ENCODE data around the gene ERAS. TPM values are rescaled to one million over a fixed set of nuclear protein-coding genes. Genes with fewer than 3 reads are reported as not detected.

The ERAS gene
- total and polyA plus RNA-seq, 10 donors = 0.08 to 0.79 (median 0.10) TPM; not detected in 7

DNA sequence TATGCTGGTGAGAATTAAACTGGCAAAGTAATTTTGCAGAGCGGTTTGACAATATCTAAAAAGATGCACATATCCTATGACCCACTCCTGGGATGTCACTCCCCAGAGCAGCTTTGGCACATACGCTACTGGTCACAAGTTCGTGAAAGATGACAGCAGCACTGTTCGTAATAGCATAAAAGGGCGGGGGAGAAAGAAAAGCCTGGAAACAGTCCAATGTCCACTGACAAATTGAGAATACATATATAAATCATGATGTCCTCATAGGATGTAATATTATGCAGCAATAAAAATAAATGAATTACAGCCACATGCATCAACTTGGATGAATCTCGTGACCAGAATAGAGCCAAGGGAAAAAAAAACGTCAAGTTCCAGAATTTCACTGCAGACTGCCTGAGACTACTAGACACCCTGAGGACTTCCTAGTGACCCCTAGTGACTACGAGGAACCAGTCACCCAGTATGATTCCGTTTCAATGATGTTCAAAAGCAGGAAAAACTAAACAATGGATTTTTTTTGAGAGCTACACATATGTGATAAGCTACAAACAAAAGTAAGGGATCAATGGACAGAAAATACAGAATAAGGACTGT is 7.3 kb downstream of the ERAS start:
- Histone ChIP-seq H3K27me3 (replicated peaks in 1 of 7) (peaks cover 0 to 77% (median 37%) of the 10 kb centered on the region in 7 donors), H3K36me3 (no peaks in the 10 kb centered on the region), H3K9me3 (no peaks in the 10 kb centered on the region), H3K4me1 (peaks cover 0 to 21% (median 8%) of the 10 kb centered on the region in 6 donors), H3K4me3 (no peak overlapping the region), H3K27ac (no peak overlapping the region)
- no peak for DNase-seq
- intact Hi-C loops (cut with DNase I; ENCODE audit: low total_unique reads) = no loop called here
- TF ChIP-seq POLR2AphosphoS5 (IDR thresholded peaks at IDR 0.05) (no peak), POLR2A (IDR thresholded peaks at IDR 0.05) (no peak)
- TF ChIP-seq, protein P1, sequence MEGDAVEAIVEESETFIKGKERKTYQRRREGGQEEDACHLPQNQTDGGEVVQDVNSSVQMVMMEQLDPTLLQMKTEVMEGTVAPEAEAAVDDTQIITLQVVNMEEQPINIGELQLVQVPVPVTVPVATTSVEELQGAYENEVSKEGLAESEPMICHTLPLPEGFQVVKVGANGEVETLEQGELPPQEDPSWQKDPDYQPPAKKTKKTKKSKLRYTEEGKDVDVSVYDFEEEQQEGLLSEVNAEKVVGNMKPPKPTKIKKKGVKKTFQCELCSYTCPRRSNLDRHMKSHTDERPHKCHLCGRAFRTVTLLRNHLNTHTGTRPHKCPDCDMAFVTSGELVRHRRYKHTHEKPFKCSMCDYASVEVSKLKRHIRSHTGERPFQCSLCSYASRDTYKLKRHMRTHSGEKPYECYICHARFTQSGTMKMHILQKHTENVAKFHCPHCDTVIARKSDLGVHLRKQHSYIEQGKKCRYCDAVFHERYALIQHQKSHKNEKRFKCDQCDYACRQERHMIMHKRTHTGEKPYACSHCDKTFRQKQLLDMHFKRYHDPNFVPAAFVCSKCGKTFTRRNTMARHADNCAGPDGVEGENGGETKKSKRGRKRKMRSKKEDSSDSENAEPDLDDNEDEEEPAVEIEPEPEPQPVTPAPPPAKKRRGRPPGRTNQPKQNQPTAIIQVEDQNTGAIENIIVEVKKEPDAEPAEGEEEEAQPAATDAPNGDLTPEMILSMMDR (IDR thresholded peaks at IDR 0.05 in 8 of 11, conservative IDR thresholded peaks at IDR 0.05 in 3 of 11) = no peak
- 33 to 52% (median 38%) methylated on average over 9 of the region's 9 CpGs for WGBS, 5 donors

DNA sequence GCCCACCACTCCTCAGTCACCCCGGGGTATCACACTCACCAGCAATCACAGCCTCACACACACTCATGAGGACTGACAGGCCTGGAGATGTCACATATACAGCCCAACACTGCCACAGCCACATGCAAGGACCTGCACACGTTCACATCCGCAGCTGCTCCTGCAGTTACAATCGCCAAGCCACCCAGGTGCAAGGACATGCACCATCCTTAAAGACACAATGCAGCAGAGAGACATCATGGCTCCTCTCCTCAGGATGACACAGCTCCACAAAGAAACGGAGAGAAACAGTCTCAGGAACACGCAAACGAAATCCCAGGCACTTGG is 8.0 kb downstream of the ERAS start:
- no peak overlapping the region for H3K27ac ChIP-seq

DNA sequence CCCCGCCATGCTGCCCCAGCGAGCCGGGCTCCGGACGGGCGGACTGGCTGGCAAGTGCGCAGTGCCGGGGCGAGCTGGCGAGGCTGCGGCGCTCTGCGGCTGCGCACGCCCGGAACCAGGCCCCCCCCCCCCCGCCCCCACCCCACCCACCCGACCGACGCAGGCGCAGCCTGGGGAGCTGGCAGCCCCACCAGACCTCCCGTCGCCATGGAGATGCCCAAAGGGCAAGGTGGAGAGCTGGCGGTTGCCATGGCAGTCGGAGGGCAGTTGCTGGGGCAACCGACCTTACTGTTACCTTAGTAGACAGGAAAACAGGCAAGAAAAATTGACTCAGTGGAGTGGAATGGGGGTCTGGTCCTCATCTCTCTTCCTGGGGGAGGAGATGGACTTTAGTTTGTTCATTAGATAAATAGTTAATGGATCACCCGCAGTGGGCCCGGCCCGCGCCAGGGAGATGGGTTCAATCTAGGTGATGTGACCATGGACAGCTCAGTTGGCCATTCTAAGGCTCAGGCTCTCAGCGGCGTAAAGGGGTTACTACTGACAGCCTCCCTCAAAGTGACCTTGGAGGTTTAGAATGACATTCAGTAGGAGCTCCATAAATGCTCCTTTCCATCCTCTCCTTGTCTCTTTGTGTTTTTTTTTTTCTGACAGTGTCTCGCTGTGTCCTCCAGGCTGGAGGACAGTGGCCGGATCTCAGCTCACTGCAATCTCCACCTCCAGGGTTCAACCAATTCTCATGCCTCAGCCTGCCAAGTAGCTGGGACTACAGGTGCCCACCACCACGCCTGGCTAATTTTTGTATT is 9.4 kb downstream of the ERAS start, which contains the start of gene PCSK1N:
Gene PCSK1N (minus strand): TSS at position 87 of the 806 bp plus-strand sequence. CDS start 78 bp downstream, at position 9.
- 21 to 62% (median 45%) methylated on average over 9 to 34 of the region's 35 CpGs for WGBS, 5 donors

More for the DNA sequence above, 8.0 kb downstream of the ERAS start:
- intact Hi-C loops (cut with DNase I; ENCODE audit: low total_unique reads) = no loop called here
- no peak for TF ChIP-seq POLR2AphosphoS5 (IDR thresholded peaks at IDR 0.05)
- TF ChIP-seq POLR2A (IDR thresholded peaks at IDR 0.05) = no peak
- TF ChIP-seq, protein P1 (IDR thresholded peaks at IDR 0.05 in 8 of 11, conservative IDR thresholded peaks at IDR 0.05 in 3 of 11) = no peak
- no peaks in the 10 kb centered on the region for H3K36me3 ChIP-seq
- peaks cover 0 to 70% (median 36%) of the 10 kb centered on the region in 7 donors for H3K27me3 ChIP-seq (replicated peaks in 1 of 7)
- no peaks in the 10 kb centered on the region for H3K9me3 ChIP-seq
- DNase-seq = no peak
- H3K4me1 ChIP-seq = peaks cover 0 to 21% (median 8%) of the 10 kb centered on the region in 6 donors
- 5 to 52% (median 17%) methylated on average over 2 to 7 of the region's 7 CpGs for WGBS, 5 donors
- H3K4me3 ChIP-seq = no peak overlapping the region

More for the DNA sequence above, 9.4 kb downstream of the ERAS start, which contains the start of gene PCSK1N:
- no peak for DNase-seq
- Histone ChIP-seq H3K27me3 (replicated peaks in 1 of 7) (peaks cover 0 to 57% (median 29%) of the 10 kb centered on the region in 7 donors), H3K27ac (no peak within 1 kb of the TSS), H3K9me3 (no peaks in the 10 kb centered on the region), H3K36me3 (no peaks in the 10 kb centered on the region), H3K4me1 (peaks cover 0 to 21% (median 8%) of the 10 kb centered on the region in 6 donors), H3K4me3 (peak within 1 kb of the TSS in 4 of 8 donors; percentile 7 to 63 (median 24))
- TF ChIP-seq, protein P1 (IDR thresholded peaks at IDR 0.05 in 8 of 11, conservative IDR thresholded peaks at IDR 0.05 in 3 of 11) = no peak
- TF ChIP-seq POLR2A (IDR thresholded peaks at IDR 0.05) (no peak), POLR2AphosphoS5 (IDR thresholded peaks at IDR 0.05) (no peak)
- intact Hi-C loops (cut with DNase I; ENCODE audit: low total_unique reads) = no loop called here
